Measurements from ENCODE around the gene WHRN. TPM values are rescaled to one million over a fixed set of nuclear protein-coding genes. Genes with fewer than 3 reads are reported as not detected.

Gene WHRN
- polyA plus RNA-seq, 4 donors = 7.5 to 10.6 (median 9.5) TPM

DNA sequence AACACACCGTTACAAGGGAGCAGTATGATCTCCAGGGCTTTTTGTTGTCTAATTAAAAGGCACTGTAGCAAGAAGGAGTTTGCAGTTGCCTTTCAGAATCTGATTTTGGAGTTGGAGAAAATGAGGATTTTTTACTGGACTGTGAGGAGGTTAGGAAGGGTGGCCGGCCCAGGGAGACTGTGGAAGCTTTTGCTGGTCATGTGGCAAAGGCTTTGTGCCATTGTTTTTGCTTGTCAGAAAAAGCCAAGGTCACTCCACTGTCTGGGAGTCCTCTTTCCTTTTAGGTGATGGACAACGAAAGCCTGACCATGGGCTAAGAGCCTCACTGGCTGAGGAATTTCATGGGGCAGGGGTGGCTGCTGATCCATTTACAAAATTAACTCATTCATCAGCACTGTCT, 10.3 kb upstream of the WHRN start:
- no peak for DNase-seq (ENCODE audit: low read depth in 4 of 4, low spot score in 3 of 4)

DNA sequence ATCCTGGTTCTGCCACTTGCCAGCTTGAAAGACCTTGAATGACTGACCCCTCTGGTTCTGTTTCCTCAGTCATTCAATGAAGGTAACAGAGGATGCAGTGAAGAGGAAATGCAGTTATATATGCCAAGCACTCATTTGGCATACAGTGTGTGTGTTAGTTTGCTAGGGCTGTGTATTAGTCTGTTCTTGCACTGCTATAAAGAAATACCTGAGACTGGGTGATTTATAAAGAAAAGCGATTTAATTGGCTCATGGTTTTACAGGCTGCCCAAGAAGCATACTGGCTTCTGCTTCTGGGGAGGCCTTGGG, 8.6 kb upstream of the WHRN start:
- no peak for DNase-seq (ENCODE audit: low read depth in 4 of 4, low spot score in 3 of 4)

DNA sequence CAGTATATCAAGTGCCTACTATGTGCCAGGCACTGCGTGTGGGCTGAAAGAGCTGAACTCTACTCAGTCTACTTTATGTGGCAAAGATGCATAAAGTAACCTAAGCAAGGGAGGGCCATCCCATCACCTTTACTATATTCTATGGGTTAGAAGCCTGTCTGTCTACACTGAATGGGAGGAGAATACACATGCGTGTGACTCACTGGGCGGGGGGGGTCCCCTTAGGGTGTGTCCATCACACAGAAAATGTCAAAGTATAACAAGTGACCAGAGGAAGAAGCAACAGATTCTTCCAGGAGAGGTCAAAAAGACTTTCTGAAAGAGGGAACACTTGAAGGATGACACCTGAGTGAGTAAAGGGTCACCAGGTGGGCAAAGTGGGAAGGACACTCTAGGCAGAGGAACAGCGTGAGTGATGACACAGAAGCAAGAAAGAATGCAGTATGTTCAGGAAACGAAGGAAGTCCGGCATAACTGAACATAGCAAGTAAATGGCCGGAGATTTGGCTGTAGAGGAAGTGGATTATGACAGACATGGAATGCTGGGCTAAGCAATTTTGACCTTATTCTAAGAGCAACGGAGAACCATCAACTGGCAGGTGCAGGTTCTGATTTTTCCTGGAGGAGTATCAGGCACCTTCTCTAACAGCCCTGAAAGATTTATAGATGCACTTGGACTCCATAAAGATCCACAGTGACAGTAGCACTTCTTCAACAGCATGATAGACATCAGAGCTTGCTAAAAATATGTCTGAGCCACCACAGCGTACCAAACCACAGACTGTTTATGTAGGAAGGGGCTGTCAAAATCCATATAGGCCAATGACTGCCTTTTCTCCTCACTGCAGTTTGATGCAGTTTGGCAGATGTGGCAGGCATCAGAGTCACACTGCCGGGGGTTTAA, 8.0 kb upstream of the WHRN start:
- no peak for DNase-seq (ENCODE audit: low read depth in 4 of 4, low spot score in 3 of 4)

DNA sequence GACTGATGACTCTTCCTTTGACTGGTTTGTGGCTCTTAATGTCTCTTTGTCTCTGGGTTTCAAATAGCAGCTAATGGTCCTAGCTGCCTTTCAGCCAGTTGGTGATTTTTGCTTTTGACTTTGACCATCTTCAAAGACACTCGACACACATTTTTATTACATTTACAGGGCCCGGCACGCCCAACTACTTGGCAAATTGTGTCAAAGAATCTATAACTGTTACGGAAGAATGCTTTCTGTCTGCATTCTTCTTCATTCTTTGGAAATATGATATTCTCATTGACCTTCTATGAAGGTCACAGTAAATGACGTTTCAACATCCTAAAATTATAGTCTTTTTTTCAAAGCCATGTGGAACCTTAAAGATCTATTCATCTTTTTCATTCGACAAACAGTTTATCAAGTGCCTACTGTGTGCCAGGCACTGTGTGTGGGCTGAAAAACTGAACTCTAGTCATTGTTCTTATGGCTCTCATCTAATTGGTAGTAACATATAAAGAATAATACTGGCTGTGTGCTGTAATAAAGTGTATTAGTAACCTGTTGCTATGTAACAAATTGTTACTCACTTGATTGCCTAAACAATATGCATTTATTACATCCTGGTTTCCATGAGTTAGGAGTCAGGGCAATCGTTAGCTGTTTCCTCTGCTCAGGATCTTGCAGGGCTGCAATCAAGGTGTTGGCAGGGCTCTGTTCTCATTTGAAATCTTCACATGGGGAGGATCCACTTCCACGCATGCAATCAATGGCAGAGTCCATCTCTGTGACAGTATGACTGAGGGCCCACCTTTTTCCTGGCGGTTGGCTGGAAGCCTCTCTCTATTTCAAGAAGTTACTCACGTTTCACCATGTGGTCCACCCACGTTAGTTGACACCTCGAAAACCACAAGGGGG, 7.0 kb upstream of the WHRN start:
- no peak for DNase-seq (ENCODE audit: low read depth in 4 of 4, low spot score in 3 of 4)

DNA sequence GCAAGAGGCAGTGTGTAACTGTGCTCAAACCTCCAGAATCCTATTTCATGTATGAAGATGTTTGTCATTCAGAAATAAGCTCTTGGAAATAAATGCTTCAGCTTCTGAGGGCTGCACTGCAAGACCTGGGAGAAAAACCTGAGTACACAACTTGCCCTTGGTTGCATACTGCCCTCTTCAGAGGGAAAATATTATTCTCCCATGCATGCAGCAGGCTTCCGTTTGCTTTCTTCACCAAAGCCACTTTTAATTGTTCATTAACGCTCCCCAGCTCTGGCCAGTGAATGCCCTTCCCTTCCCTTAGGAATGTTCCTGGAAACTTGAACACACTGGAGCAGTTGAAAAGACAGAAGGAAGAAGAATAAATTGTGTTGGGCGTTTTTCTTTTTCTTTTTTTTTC, 2.5 kb upstream of the WHRN start:
- peak in 1 of 4 donors; percentile 28 for DNase-seq (ENCODE audit: low read depth in 4 of 4, low spot score in 3 of 4)

DNA sequence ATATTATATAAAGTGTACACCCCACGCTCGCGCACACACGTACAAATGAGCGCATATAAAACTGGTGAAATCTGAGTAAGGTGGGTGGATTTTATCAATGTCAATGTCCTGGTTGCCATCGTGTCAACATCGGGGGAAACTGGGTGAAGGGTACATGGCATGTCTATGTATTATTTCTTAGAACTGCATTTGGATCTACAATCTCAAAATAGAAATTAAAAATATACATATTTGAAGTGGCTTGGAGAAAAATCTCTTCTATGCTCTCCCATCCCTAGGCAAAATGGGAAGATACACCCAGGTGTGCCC, 763 bp upstream of the WHRN start:
- no peak for DNase-seq (ENCODE audit: low read depth in 4 of 4, low spot score in 3 of 4)

DNA sequence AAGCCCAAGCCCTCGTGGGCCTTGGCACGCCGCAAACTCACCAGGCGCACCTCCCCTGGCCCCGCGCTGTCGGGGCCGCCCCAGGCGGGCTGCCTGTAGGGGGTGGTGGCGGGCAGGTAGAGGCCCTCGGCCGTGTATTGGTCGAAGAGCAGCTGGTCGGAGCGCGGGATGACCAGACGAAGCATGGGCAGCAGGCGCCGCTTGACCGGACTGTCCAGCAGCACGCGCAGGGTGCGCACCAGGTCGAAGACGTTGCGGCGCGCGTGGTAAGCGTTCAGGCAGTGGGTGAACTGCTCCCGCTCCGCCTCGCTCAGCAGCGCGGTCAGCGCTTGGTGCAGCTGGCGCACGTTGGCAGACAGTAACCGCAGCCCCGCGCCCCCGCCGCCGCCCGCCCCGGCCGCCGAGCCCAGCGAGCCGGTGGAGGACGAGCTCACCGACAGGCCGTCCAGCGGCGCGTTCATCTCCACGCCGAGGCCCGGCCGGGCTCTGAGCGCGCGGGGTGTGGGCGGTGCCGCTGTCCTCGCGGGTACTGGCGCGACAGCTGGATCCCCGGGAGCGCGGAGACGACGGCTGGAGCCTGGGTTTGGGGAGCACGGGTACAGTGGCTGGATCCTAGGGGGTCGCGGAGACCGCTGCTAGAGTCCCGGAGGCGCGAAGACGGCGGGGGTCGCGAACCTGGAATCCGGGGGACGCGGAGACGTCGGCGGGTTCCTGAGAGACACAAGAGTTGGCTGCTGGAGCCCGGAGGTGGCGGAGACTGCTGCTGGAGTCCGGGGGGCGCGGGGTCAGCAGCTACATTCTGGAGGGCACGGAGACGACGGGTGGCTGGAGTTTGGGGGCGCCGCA, 709 bp downstream of the WHRN start:
- DNase-seq (ENCODE audit: low read depth in 4 of 4, low spot score in 3 of 4) = peak in 1 of 4 donors; percentile 18

DNA sequence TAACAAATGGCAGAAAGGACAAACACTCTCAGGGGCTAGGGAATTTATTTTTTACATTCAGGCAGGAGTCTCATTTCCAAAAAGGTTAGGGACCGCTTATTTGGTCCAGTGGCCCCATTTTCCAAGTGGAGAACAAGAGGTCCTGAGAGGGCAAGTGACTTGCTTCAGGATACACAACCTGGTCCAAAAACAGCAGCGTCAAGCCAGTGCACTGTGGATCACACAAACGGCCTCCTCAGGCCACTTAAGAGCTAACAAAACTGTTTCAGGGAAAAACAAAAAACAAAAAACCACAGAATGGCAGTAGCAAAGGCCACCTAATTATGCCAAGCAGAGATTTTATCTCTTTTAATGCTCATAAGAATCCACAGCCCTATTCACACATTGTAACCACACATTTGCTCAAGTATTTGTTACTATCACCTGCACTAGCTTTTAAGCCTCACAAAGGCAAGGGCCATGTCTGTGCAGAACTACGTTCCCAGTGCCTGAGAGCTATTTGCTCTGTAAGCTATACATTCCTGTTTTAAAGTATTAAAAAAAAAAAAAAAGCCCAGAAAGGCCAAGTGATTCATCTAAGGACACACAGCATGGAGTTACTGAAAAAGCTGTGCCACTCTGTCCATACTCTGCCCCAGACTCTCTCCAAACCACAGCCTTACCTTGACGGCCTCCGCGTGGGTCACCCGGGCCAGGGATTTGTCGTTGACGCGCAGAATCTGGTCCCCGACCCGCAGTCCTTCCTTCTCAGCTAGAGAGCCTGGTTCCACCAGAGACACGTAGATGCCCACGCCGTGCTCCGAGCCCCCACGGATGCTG, 1.5 kb downstream of the WHRN start:
- DNase-seq (ENCODE audit: low read depth in 4 of 4, low spot score in 3 of 4) = no peak

DNA sequence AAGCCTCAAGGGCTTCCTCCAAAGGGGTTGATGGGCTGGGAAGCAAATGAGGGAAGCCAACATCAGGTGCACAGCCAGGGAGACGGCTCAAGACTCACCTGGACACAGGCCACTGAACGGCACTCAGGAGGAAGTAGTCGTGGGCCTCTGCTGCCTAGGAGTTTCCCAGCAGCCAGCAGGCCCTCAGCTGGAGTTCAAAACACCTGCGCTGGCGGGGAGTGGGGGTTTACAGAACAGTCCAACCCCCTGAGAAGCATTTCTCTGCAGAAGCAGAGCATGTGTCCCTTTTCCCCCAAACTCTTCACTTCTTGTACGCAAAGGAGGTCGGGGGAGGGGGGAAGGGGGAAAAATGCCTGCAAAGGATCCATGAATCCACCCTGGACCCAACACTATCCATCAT, 2.3 kb downstream of the WHRN start:
- DNase-seq (ENCODE audit: low read depth in 4 of 4, low spot score in 3 of 4) = no peak

DNA sequence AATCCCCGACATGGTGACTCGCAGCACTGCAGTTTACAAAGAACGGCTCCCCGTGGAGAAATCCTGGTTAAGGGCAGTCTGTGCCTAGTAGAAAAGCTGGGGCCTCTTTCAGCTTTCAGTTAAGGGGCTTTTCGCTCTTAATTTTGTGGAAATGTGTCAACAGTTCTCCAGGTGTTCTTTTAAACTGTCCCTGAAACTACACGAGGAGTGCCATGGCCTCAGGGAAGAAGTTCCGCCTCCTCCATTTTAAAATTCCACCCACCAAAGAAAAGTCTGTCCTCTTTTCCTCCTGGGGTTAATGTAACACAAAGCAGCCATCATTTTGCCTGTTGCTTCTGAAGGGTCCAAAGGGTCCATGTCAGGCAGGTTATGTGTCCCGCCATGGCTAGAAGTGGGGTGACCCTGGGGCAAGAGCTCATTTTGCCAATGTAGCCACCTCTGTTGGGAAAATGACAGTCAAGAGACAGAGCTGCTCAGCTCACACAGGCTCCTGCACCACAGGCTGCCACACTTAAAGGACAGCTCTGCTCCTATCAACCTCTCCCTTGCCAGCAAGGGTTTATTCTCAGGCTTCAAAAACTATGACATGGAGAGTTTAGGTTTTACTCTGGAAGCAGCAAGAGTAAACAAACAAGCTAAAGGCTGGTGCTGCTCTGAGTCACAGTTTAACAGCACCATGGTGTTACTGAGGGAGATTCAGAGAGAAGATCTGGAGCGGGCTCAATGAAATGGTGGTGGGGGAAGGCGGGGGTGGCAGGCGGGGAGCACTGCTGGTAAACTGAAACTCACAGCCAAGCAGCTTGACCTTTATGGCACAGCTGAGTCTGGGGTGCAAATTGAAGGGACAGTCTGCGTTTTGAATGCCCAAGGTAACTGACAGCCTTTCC, 3.2 kb downstream of the WHRN start:
- DNase-seq (ENCODE audit: low read depth in 4 of 4, low spot score in 3 of 4) = no peak

DNA sequence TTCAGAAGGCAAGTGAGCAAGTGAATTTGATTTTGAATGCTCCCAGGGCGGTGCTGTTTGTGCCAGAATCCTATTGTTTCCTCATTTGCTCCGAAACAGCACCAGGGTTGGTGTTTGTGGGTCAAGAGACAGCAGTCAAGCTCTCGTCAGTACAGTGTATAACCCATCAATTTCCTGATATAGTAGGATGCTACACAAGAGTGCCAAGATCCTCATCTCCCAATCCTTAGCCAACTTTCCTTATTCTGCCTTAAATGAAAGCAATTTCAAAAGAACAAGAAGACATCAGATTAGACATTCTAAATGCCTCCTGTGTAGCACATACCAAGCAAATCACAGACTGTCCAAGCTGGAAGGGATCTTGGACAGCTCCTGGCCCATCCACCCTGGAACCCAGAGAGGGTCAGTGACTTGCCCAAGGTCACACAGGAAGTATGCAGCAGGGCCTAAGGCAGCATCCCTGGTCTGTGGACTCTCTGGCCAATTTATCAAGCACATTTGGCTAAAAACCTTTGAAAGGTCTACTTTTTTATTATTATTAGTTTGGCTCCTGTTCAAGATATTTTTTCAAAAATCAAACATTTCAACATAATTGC, 4.5 kb downstream of the WHRN start:
- no peak for DNase-seq (ENCODE audit: low read depth in 4 of 4, low spot score in 3 of 4)

DNA sequence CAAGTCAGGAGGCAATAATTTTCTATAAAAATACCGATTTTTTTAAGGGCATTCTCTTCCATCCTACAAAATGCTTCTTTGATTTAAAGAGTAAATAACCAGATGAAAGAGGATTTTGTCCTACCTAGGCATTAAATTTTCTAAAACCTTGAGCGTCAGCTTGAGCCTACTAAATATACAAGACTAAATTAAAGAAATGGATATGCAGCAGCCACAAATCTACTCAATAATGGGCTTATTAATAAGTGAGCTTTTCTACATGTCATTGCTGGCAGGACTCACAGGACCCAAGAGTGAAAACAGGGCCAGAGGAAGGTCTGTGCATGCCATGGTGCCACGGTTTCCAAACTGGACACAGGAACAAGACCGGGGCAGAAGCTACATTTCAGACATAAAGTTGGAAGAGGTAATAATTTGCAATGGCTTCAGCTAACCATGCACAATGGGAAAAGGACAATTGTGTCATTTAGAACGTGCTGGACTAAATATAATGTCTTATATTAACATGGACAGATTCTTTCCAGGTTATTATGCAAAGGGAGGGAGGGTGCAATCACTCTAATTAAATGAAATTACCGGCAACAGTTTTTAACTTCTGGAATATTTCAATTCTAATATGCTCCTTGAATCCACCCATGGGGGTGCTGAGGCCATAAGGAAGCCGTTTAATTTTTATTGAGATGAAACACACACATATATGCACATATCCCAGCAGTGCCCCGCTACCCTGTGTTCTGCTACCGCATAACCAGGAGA, 5.2 kb downstream of the WHRN start:
- no peak for DNase-seq (ENCODE audit: low read depth in 4 of 4, low spot score in 3 of 4)

DNA sequence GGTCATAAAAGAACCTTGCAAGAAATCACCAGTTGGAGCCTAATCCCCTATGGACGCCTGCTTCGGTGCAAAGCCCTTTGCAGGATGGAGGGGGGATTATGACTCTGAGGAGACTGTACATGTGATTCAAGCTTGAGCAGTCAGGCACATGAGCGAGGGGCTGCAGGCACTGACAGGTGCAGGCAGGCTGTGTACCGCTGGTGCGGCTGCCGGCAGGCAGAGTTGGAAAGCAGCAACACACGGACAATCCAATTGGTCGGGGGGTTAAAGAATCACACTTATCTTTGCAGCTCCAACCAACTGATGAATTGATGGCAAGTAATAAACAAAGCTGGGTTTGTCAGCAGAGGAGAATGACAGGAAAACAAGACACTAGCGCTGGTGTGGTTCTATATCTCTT, 5.7 kb downstream of the WHRN start:
- no peak for DNase-seq (ENCODE audit: low read depth in 4 of 4, low spot score in 3 of 4)

DNA sequence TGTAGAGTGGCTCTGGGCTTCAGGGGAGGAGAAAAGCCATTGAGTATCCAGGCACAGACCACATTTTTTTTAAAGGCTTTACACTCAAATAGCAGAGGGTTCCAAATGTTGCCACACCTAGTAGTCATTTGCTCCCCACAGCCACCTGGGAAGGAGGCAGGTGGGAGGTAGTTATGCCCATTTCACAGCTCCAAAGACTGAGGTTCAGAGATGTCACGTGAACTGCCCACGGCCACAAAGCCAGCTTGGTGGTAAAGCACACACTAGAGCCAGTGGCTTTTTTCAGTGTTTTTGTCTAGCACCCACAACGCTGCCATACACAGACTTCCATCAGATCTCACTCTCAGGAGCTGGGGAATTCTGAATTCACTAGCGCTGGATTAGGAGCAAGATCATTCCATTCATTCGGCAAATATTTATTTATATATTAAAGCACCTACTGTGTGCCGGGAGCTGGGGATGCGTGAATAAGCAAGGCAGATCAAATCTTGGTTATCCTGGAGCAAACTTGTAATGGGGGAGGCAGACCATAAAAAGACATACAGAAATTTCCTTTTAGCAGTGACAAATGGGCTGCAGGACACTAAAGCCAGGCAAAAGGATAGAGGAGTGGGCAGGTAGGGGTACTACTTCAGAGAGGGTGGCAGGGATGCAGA, 7.4 kb downstream of the WHRN start:
- DNase-seq (ENCODE audit: low read depth in 4 of 4, low spot score in 3 of 4) = no peak

DNA sequence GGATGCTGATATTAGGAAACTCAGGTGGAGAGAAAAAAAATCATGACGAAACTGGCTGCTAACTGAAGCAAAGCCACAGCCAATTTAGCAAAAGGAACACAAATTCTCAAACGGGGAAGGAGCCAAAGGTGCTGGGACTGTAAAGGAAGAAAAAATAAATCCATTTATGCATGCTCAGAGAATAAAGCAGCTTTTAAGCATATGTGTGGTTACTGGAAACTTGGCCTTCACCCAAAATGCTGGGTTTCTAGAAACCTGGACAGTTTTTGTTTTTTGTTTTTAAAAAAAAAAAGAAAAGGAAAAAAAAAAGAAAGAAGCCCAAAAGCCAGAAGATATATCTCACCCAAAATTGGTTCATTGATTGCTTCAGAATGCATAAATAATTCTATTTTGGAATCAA, 8.0 kb downstream of the WHRN start:
- DNase-seq (ENCODE audit: low read depth in 4 of 4, low spot score in 3 of 4) = no peak

DNA sequence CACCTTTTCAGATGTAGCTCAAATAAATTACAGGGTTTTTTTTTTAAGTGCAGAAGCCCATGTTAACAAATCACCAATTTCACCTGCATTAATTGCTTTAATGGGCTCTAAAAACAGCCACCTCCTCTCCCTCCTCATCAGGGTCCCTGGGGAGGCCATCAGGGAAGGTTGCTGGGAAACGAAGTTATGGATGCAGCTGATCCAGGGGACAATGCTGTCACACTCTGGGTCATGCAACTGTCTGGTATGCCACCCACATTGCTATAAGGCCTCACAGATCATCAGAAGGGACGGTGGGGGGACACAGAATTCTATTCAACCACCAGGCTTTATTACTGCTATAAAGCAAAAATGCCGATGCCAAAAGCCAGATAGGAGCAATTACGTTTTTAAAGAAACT, 9.3 kb downstream of the WHRN start:
- DNase-seq (ENCODE audit: low read depth in 4 of 4, low spot score in 3 of 4) = no peak

DNA sequence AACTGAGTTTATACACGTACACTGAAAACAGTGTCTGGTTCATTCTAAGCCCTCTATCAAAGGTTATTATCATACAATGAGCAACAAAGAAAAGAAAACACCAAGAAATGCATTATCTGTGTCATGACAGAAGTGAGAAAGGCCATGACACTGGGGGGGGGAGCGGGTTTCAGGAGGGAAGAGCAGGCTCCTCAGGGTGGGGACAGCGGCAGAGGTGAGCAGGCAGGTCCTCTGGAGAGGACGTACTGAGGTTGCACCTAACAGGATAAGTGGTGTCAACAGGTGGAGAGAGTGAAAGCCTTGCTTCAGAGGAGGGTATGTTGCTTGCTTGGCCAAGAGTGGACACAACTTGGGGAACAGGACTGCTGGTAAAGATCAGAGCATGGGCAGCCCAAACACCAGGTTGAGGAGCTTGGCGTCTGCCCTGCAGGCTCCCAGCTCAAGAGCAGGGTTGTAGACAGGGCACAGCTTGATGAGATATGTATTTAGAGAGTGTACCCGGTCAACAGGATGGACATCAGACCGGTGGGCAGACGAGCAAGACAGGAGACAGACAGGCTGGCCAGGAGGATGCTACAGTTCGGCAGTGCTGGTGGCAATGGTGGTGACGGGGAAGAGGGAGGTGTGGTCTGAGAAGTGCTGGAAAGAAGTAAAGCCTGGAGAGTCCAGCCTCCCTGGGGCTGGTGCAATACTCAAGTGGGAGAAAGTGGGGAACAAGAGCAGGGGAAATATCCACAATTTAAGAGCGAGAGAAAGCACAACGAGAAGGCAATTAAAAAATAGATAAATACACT, 10.3 kb downstream of the WHRN start:
- DNase-seq (ENCODE audit: low read depth in 4 of 4, low spot score in 3 of 4) = no peak
